Measurements from ENCODE around the gene P2RX6. TPM values are rescaled to one million over a fixed set of nuclear protein-coding genes. Genes with fewer than 3 reads are reported as not detected.

Gene P2RX6
- total and polyA plus RNA-seq, 5 donors = 1.7 to 6.7 (median 4.1) TPM

- 79% methylated on average over 21 of the region's 21 CpGs for WGBS
- no peaks in the 10 kb centered on the region for H3K27me3 ChIP-seq (ENCODE audit: control insufficient read depth, insufficient read depth)
- intact Hi-C loops (cut with DNase I) = no loop called here
- no peak overlapping the region for H3K4me3 ChIP-seq (ENCODE audit: low read length)
- no peaks in the 10 kb centered on the region for H3K9me3 ChIP-seq (ENCODE audit: control insufficient read depth, low read length)
- ATAC-seq = no peak
- no peak overlapping the region for H3K27ac ChIP-seq (ENCODE audit: low read length)
- no peaks in the 10 kb centered on the region for H3K4me1 ChIP-seq (ENCODE audit: control insufficient read depth, insufficient read depth, low read length)
- no peak for DNase-seq
These were observed 24.5 kb upstream of the P2RX6 start for GRCh38 chr22:20990184-20991180.

GRCh38 chr22:20991252-20992055 lies 23.5 kb upstream of the P2RX6 start:
- no peaks in the 10 kb centered on the region for H3K4me1 ChIP-seq (ENCODE audit: control insufficient read depth, insufficient read depth, low read length)
- H3K4me3 ChIP-seq (ENCODE audit: low read length) = no peak overlapping the region
- H3K9me3 ChIP-seq (ENCODE audit: control insufficient read depth, low read length) = no peaks in the 10 kb centered on the region
- ATAC-seq (no peak), DNase-seq (peak in 1 of 3 donors; percentile 24)
- intact Hi-C loops (cut with DNase I) = no loop called here
- no peaks in the 10 kb centered on the region for H3K27me3 ChIP-seq (ENCODE audit: control insufficient read depth, insufficient read depth)
- WGBS = 94% methylated on average over 24 of the region's 24 CpGs
- H3K27ac ChIP-seq (ENCODE audit: low read length) = no peak overlapping the region

- no peak overlapping the region for H3K27ac ChIP-seq (ENCODE audit: low read length)
- no peak for DNase-seq
- intact Hi-C loops (cut with DNase I) = no loop called here
These were observed 22.9 kb upstream of the P2RX6 start for GRCh38 chr22:20992056-20992442.

GRCh38 chr22:20992456-20993303 lies 22.3 kb upstream of the P2RX6 start:
- Histone ChIP-seq H3K27me3 (ENCODE audit: control insufficient read depth, insufficient read depth) (no peaks in the 10 kb centered on the region), H3K27ac (ENCODE audit: low read length) (no peak overlapping the region), H3K9me3 (ENCODE audit: control insufficient read depth, low read length) (no peaks in the 10 kb centered on the region), H3K4me3 (ENCODE audit: low read length) (no peak overlapping the region), H3K4me1 (ENCODE audit: control insufficient read depth, insufficient read depth, low read length) (no peaks in the 10 kb centered on the region)
- ATAC-seq = no peak
- intact Hi-C loops (cut with DNase I) = no loop called here
- DNase-seq = no peak
- WGBS = 88% methylated on average over 21 of the region's 21 CpGs

More at GRCh38 chr22:20992056-20992442, 22.9 kb upstream of the P2RX6 start:
- Histone ChIP-seq H3K4me1 (ENCODE audit: control insufficient read depth, insufficient read depth, low read length) (no peaks in the 10 kb centered on the region), H3K4me3 (ENCODE audit: low read length) (no peak overlapping the region), H3K9me3 (ENCODE audit: control insufficient read depth, low read length) (no peaks in the 10 kb centered on the region), H3K27me3 (ENCODE audit: control insufficient read depth, insufficient read depth) (no peaks in the 10 kb centered on the region)
- WGBS = 88% methylated on average over 7 of the region's 7 CpGs
- no peak for ATAC-seq

GRCh38 chr22:20993304-20994127 lies 21.4 kb upstream of the P2RX6 start:
- Histone ChIP-seq H3K27ac (ENCODE audit: low read length) (no peak overlapping the region), H3K9me3 (ENCODE audit: control insufficient read depth, low read length) (no peaks in the 10 kb centered on the region), H3K4me1 (ENCODE audit: control insufficient read depth, insufficient read depth, low read length) (no peaks in the 10 kb centered on the region), H3K27me3 (ENCODE audit: control insufficient read depth, insufficient read depth) (no peaks in the 10 kb centered on the region), H3K4me3 (ENCODE audit: low read length) (no peak overlapping the region)
- DNase-seq (peak in 1 of 3 donors; percentile 4), ATAC-seq (no peak)
- intact Hi-C loops (cut with DNase I) = no loop called here
- 95% methylated on average over 29 of the region's 29 CpGs for WGBS

GRCh38 chr22:20994128-20994901 lies 20.6 kb upstream of the P2RX6 start:
- WGBS = 90% methylated on average over 30 of the region's 30 CpGs

GRCh38 chr22:20994902-20995241 lies 20.1 kb upstream of the P2RX6 start:
- Histone ChIP-seq H3K27ac (ENCODE audit: low read length) (no peak overlapping the region), H3K4me1 (ENCODE audit: control insufficient read depth, insufficient read depth, low read length) (no peaks in the 10 kb centered on the region), H3K4me3 (ENCODE audit: low read length) (no peak overlapping the region), H3K27me3 (ENCODE audit: control insufficient read depth, insufficient read depth) (no peaks in the 10 kb centered on the region), H3K9me3 (ENCODE audit: control insufficient read depth, low read length) (no peaks in the 10 kb centered on the region)
- intact Hi-C loops (cut with DNase I) = no loop called here
- ATAC-seq (no peak), DNase-seq (peak in 1 of 3 donors; percentile 6)
- 90% methylated on average over 10 of the region's 10 CpGs for WGBS

More at GRCh38 chr22:20994128-20994901, 20.6 kb upstream of the P2RX6 start:
- DNase-seq (peak; percentile 14 to 56 (median 42)), ATAC-seq (no peak)
- H3K9me3 ChIP-seq (ENCODE audit: control insufficient read depth, low read length) = no peaks in the 10 kb centered on the region
- H3K27me3 ChIP-seq (ENCODE audit: control insufficient read depth, insufficient read depth) = no peaks in the 10 kb centered on the region
- intact Hi-C loops (cut with DNase I) = no loop called here
- H3K4me3 ChIP-seq (ENCODE audit: low read length) = no peak overlapping the region
- H3K27ac ChIP-seq (ENCODE audit: low read length) = no peak overlapping the region
- no peaks in the 10 kb centered on the region for H3K4me1 ChIP-seq (ENCODE audit: control insufficient read depth, insufficient read depth, low read length)

- Histone ChIP-seq H3K4me3 (ENCODE audit: low read length) (no peak overlapping the region), H3K27me3 (ENCODE audit: control insufficient read depth, insufficient read depth) (no peaks in the 10 kb centered on the region), H3K9me3 (ENCODE audit: control insufficient read depth, low read length) (no peaks in the 10 kb centered on the region), H3K4me1 (ENCODE audit: control insufficient read depth, insufficient read depth, low read length) (peaks cover 2% of the 10 kb centered on the region), H3K27ac (ENCODE audit: low read length) (no peak overlapping the region)
- 91% methylated on average over 23 of the region's 23 CpGs for WGBS
- DNase-seq (peak; percentile 14 to 57 (median 47)), ATAC-seq (no peak)
- intact Hi-C loops (cut with DNase I) = no loop called here
These were observed 19.5 kb upstream of the P2RX6 start for GRCh38 chr22:20995329-20996030.

GRCh38 chr22:20996031-20996410 lies 18.9 kb upstream of the P2RX6 start:
- Histone ChIP-seq H3K4me1 (ENCODE audit: control insufficient read depth, insufficient read depth, low read length) (peaks cover 7% of the 10 kb centered on the region), H3K9me3 (ENCODE audit: control insufficient read depth, low read length) (no peaks in the 10 kb centered on the region), H3K27ac (ENCODE audit: low read length) (no peak overlapping the region), H3K4me3 (ENCODE audit: low read length) (no peak overlapping the region), H3K27me3 (ENCODE audit: control insufficient read depth, insufficient read depth) (no peaks in the 10 kb centered on the region)
- intact Hi-C loops (cut with DNase I) = no loop called here
- no peak for ATAC-seq
- peak in 2 of 3 donors; percentile 44 to 51 for DNase-seq
- WGBS = 90% methylated on average over 10 of the region's 10 CpGs

Measured in right cardiac atrium (tissue), 5 donors.